CD14-positive monocyte (primary cell): Measurements from ENCODE around the gene MRPL14. TPM values are rescaled to one million over a fixed set of nuclear protein-coding genes. Genes with fewer than 3 reads are reported as not detected.

Source experiments
- DNase-seq, 3 donors: peaks; one replicate each; pipeline ENCODE4 v3.0.0-alpha.2; 2011 to 2022
- H2AFZ ChIP-seq: 2 replicates; pipeline ENCODE4 v1.6.0; 2012; ENCODE audit warnings: mild to moderate bottlenecking, low read depth, low read length, inconsistent platforms; ENCODE audit not compliant: insufficient read depth, poor library complexity, severe bottlenecking
- H3K27ac ChIP-seq, 2 donors: 1 replicate in 1 of 2; 2 replicates in 1 of 2; pipeline ENCODE4 v1.5.1; 2012 to 2013; ENCODE audit warnings: low read length in 2 of 2, control low read depth in 1 of 2, inconsistent platforms in 1 of 2, low read depth in 1 of 2, mild to moderate bottlenecking in 1 of 2
- H3K27me3 ChIP-seq, 2 donors: one replicate each; pipeline versions ENCODE4 v1.6.0 to v1.6.1; 2011 to 2013; ENCODE audit warnings: low read length in 2 of 2; ENCODE audit not compliant: control insufficient read depth in 2 of 2, insufficient read depth in 2 of 2
- H3K36me3 ChIP-seq, 2 donors: replicated peaks in 1 of 2; 1 replicate in 1 of 2; 2 replicates in 1 of 2; pipeline versions ENCODE4 v1.5.1 to v1.6.1; 2012 to 2013; ENCODE audit warnings: low read length in 2 of 2, control low read depth in 1 of 2, inconsistent platforms in 1 of 2, mild to moderate bottlenecking in 1 of 2; ENCODE audit not compliant: insufficient read depth in 2 of 2, control insufficient read depth in 1 of 2
- H3K4me1 ChIP-seq, 2 donors: 1 replicate in 1 of 2; 2 replicates in 1 of 2; pipeline versions ENCODE4 v1.5.1 to v1.6.1; 2012 to 2013; ENCODE audit warnings: low read length in 2 of 2, control low read depth in 1 of 2, inconsistent platforms in 1 of 2, mild to moderate bottlenecking in 1 of 2, moderate library complexity in 1 of 2; ENCODE audit not compliant: insufficient read depth in 2 of 2, control insufficient read depth in 1 of 2
- H3K4me2 ChIP-seq: replicated peaks from 2 replicates; pipeline ENCODE3; 2012; ENCODE audit warnings: low read length, moderate library complexity, mild to moderate bottlenecking; ENCODE audit not compliant: poor library complexity, severe bottlenecking; ENCODE audit errors: extremely low read depth
- H3K4me3 ChIP-seq, 3 experiments: fragments of 200-600 bp in 1 of 3; sonication (generic) in 1 of 3; replicated peaks in 1 of 3; 1 replicate in 2 of 3; 2 replicates in 1 of 3; pipeline ENCODE4 v1.5.1; 2011 to 2013; ENCODE audit warnings: low read length in 3 of 3, mild to moderate bottlenecking in 3 of 3, control low read depth in 2 of 3, low read depth in 2 of 3, inconsistent platforms in 1 of 3, moderate library complexity in 1 of 3
- H3K79me2 ChIP-seq: 2 replicates; pipeline ENCODE4 v1.6.0; 2012; ENCODE audit warnings: mild to moderate bottlenecking, control low read depth, inconsistent platforms, low read length, moderate library complexity; ENCODE audit not compliant: insufficient read depth
- H3K9ac ChIP-seq: 2 replicates; pipeline ENCODE4 v1.6.0; 2017; ENCODE audit warnings: low read length, mild to moderate bottlenecking; ENCODE audit not compliant: insufficient read depth, poor library complexity, severe bottlenecking
- H3K9me3 ChIP-seq, 2 donors: replicated peaks in 1 of 2; 1 replicate in 1 of 2; 2 replicates in 1 of 2; pipeline versions ENCODE4 v1.5.1 to v1.6.1; 2012 to 2013; ENCODE audit warnings: low read length in 2 of 2, control low read depth in 1 of 2; ENCODE audit not compliant: control insufficient read depth in 1 of 2, insufficient read depth in 1 of 2
- H4K20me1 ChIP-seq: 2 replicates; pipeline ENCODE4 v1.6.0; 2012; ENCODE audit warnings: mild to moderate bottlenecking, low read length, control low read depth, moderate library complexity; ENCODE audit not compliant: insufficient read depth
- H3K27ac Mint-ChIP-seq, 7 donors: one replicate each; pipeline ENCODE4 v1.8.0; 2020; ENCODE audit warnings: mild to moderate bottlenecking in 7 of 7, mixed read lengths in 7 of 7, moderate library complexity in 6 of 7, inconsistent platforms in 2 of 7
- H3K27me3 Mint-ChIP-seq, 3 donors: one replicate each; pipeline ENCODE4 v1.8.0; 2021 to 2022; ENCODE audit warnings: low read depth in 3 of 3, mild to moderate bottlenecking in 3 of 3, mixed read lengths in 3 of 3, moderate library complexity in 3 of 3, inconsistent platforms in 1 of 3
- H3K36me3 Mint-ChIP-seq, 2 donors: one replicate each; pipeline ENCODE4 v1.8.0; 2020; ENCODE audit warnings: mixed read lengths in 2 of 2, inconsistent platforms in 1 of 2, mild to moderate bottlenecking in 1 of 2
- H3K4me1 Mint-ChIP-seq: one replicate; pipeline ENCODE4 v1.8.0; 2020; ENCODE audit warnings: mild to moderate bottlenecking, mixed read lengths
- H3K4me3 Mint-ChIP-seq, 2 donors: one replicate each; pipeline ENCODE4 v1.8.0; 2020; ENCODE audit warnings: mild to moderate bottlenecking in 2 of 2, mixed read lengths in 2 of 2, moderate library complexity in 1 of 2
- H3K9me3 Mint-ChIP-seq, 7 donors: one replicate each; pipeline ENCODE4 v1.8.0; 2020 to 2022; ENCODE audit warnings: mixed read lengths in 7 of 7, mild to moderate bottlenecking in 6 of 7, moderate library complexity in 6 of 7, inconsistent platforms in 2 of 7
- CTCF ChIP-seq: fragments of 200-600 bp; IDR thresholded peaks from one replicate; pipeline ENCODE4 v1.8.0; 2022; ENCODE audit warnings: antibody characterized with exemption, mild to moderate bottlenecking
- WGBS: methylation state at CpG from one replicate; pipeline ENCODE4 v1.1.5; 2013; ENCODE audit warnings: missing lambda C conversion rate; ENCODE audit not compliant: insufficient coverage; 5-methylcytosine and 5-hydroxymethylcytosine counted together
- intact Hi-C, 2 donors: fragments of 100-400 bp; cut with micrococcal nuclease; formaldehyde crosslinking; loops; one replicate each; pipeline versions ENCODE4 v1.15.0 to v1.15.1; 2023
- polyA plus RNA-seq, 3 donors: library from polyadenylated mRNA; depleted of rRNA in 1 of 3; unstranded in 2 of 3; stranded (reverse) in 1 of 3; fragments of 300-500 nt in 2 of 3; fragments of >200 nt in 1 of 3; fragmentation: Illumina TruSeq in 2 of 3; gene quantifications; 1 replicate in 2 of 3; 2 replicates in 1 of 3; pipeline ENCODE4 v1.2.3, GENCODE V29; 2012 to 2021

Gene MRPL14
- polyA plus RNA-seq, 3 donors = 18.5 to 91.5 (median 78.2) TPM

- peak; percentile 45 for TF ChIP-seq CTCF
- no peaks in the 10 kb centered on the region for H3K9me3 ChIP-seq
- Mint-ChIP-seq H3K4me3 (no peak overlapping the region), H3K4me1 (peaks cover 8% of the 10 kb centered on the region), H3K9me3 (peaks cover 0 to 4% (median 0%) of the 10 kb centered on the region in 7 donors), H3K27ac (no peak overlapping the region), H3K27me3 (peaks cover 0 to 6% (median 2%) of the 10 kb centered on the region in 3 donors), H3K36me3 (peaks cover 29 to 33% of the 10 kb centered on the region in 2 donors)
- H2AFZ ChIP-seq = no peak overlapping the region
- H3K4me1 ChIP-seq = peaks cover 0 to 4% of the 10 kb centered on the region in 2 donors
- DNase-seq = no peak
- no peaks in the 10 kb centered on the region for H3K79me2 ChIP-seq
- intact Hi-C loops = loop anchor here in 1 of 2 donors (1.0 kb wide), 1 partner anchor 53 kb away; no protein-coding TSS in a partner anchor
- no peak overlapping the region for H3K27ac ChIP-seq
- peaks cover 11% of the 10 kb centered on the region for H4K20me1 ChIP-seq
- no peak overlapping the region for H3K9ac ChIP-seq
- no peak overlapping the region for H3K4me3 ChIP-seq
- H3K4me2 ChIP-seq = no peak overlapping the region
- no peaks in the 10 kb centered on the region for H3K27me3 ChIP-seq
- WGBS = 58% methylated on average over 6 of the region's 8 CpGs
- peaks cover 20 to 34% of the 10 kb centered on the region in 2 donors for H3K36me3 ChIP-seq
Measured at GRCh38 chr6:44152109-44152461, 24.8 kb upstream of the MRPL14 start.

DNA sequence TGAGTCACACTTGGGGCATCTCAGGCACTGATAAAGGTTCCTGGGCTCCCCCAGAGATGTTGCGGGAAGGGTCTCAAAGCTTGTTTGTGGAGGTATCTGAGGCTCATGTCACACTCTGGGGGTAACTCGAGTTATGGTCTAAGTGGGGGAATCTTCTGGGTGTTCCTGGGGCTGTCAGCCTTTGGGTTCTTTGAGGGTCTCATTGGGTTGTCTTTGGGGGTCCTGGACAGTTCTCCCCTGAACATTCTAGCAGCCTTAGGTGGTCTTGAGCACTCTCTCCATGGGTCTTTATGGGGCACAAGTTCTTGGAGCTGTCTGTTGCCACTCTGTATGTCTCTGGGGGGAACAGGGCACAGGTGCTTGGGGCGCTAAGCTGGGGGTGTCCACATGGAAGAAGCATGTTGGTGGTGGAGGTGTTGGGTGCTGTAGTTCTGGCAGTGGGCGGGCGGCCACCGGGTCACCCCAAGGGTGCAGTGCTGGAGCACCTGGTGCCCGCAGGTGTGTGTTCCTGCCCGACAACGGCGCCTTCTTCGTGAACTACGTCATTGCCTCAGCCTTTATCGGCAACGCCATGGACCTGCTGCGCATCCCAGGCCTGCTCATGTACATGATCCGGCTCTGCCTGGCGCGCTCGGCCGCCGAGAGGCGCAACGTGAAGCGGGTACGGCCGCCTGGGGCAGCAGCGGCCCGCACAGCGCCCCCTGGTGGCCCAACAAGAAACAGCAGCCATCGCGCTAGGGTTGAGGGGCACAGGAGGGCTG lies 24.3 kb upstream of the MRPL14 start:
- no peaks in the 10 kb centered on the region for H3K79me2 ChIP-seq
- H3K27ac ChIP-seq = no peak overlapping the region
- Mint-ChIP-seq H3K36me3 (peaks cover 35 to 39% of the 10 kb centered on the region in 2 donors), H3K27ac (no peak overlapping the region), H3K4me1 (peaks cover 7% of the 10 kb centered on the region), H3K4me3 (no peak overlapping the region), H3K9me3 (peaks cover 0 to 4% (median 0%) of the 10 kb centered on the region in 7 donors), H3K27me3 (peaks cover 0 to 6% (median 2%) of the 10 kb centered on the region in 3 donors)
- H3K27me3 ChIP-seq = no peaks in the 10 kb centered on the region
- no peak overlapping the region for H2AFZ ChIP-seq
- peaks cover 11% of the 10 kb centered on the region for H4K20me1 ChIP-seq
- TF ChIP-seq CTCF = peak; percentile 99
- peaks cover 0 to 4% of the 10 kb centered on the region in 2 donors for H3K4me1 ChIP-seq
- WGBS = 23% methylated on average over 30 of the region's 31 CpGs
- DNase-seq = peak; percentile 60 to 78 (median 63)
- H3K36me3 ChIP-seq = peaks cover 24 to 39% of the 10 kb centered on the region in 2 donors
- H3K4me3 ChIP-seq = no peak overlapping the region
- intact Hi-C loops = loop anchor here (1.0 to 2.0 kb wide), 2 partner anchors 52 to 55 kb away; no protein-coding TSS in a partner anchor
- H3K9me3 ChIP-seq = no peaks in the 10 kb centered on the region
- H3K4me2 ChIP-seq = peak overlapping the region; percentile 22
- H3K9ac ChIP-seq = no peak overlapping the region
